GM23338 (cell line): ENCODE results near the gene CLSTN2. TPM values are rescaled to one million over a fixed set of nuclear protein-coding genes. Genes with fewer than 3 reads are reported as not detected.

Experiments used
- ATAC-seq: fragments of 200-7000 bp; cut with Tn5 transposase; 3 replicates; pipeline ENCODE4 v1.9.1; 2020
- DNase-seq: peaks from one replicate; pipeline ENCODE4 v3.0.0-alpha.2; 2015; ENCODE audit warnings: low spot score
- H2AFZ ChIP-seq: fragments of 200-600 bp; sonication (generic); 2 replicates; pipeline ENCODE4 v1.8.0; 2016; ENCODE audit warnings: antibody characterized with exemption, mild to moderate bottlenecking, moderate library complexity
- H3F3A ChIP-seq: fragments of 200-600 bp; sonication (generic); replicated peaks from 2 replicates; pipeline ENCODE4 v1.8.0; 2017; ENCODE audit warnings: antibody characterized with exemption, mixed run types, low read depth
- H3K27ac ChIP-seq: fragments of 200-600 bp; sonication (generic); 2 replicates; pipeline ENCODE4 v1.6.1; 2016; ENCODE audit warnings: low read depth
- H3K27me3 ChIP-seq: fragments of 200-600 bp; sonication (generic); 2 replicates; pipeline ENCODE4 v1.8.0; 2016; ENCODE audit warnings: mild to moderate bottlenecking, mixed run types, moderate library complexity; ENCODE audit not compliant: insufficient read depth
- H3K36me3 ChIP-seq: fragments of 200-600 bp; sonication (generic); 2 replicates; pipeline ENCODE4 v1.8.0; 2016; ENCODE audit warnings: mild to moderate bottlenecking; ENCODE audit not compliant: insufficient read depth
- H3K4me1 ChIP-seq: fragments of 200-600 bp; sonication (generic); 2 replicates; pipeline ENCODE4 v1.8.0; 2016; ENCODE audit warnings: mild to moderate bottlenecking, moderate library complexity; ENCODE audit not compliant: insufficient read depth
- H3K4me2 ChIP-seq: fragments of 200-600 bp; sonication (generic); 2 replicates; pipeline ENCODE4 v1.7.1; 2017; ENCODE audit warnings: mixed run types
- H3K4me3 ChIP-seq: fragments of 200-600 bp; sonication (generic); 2 replicates; pipeline ENCODE4 v1.6.1; 2016; ENCODE audit warnings: mixed run types
- H3K79me2 ChIP-seq: fragments of 200-600 bp; sonication (generic); replicated peaks from 2 replicates; pipeline ENCODE4 v1.8.0; 2017; ENCODE audit warnings: mild to moderate bottlenecking; ENCODE audit not compliant: insufficient read depth
- H3K9me2 ChIP-seq: fragments of 200-600 bp; sonication (generic); 2 replicates; pipeline ENCODE4 v1.8.0; 2017; ENCODE audit not compliant: insufficient read depth
- H4K20me1 ChIP-seq: fragments of 200-600 bp; sonication (generic); replicated peaks from 2 replicates; pipeline ENCODE4 v1.8.0; 2017; ENCODE audit warnings: mild to moderate bottlenecking; ENCODE audit not compliant: insufficient read depth
- H3K27ac Mint-ChIP-seq: 2 replicates; pipeline ENCODE4 v1.8.0; 2020; ENCODE audit warnings: inconsistent platforms, mild to moderate bottlenecking, moderate library complexity, mixed read lengths
- H3K27me3 Mint-ChIP-seq: 3 replicates; pipeline ENCODE4 v1.8.0; 2022; ENCODE audit warnings: low read depth, mild to moderate bottlenecking, moderate library complexity, mixed read lengths, inconsistent platforms; ENCODE audit not compliant: insufficient read depth, poor library complexity
- H3K36me3 Mint-ChIP-seq: 3 replicates; pipeline ENCODE4 v1.8.0; 2021; ENCODE audit warnings: low read depth, mild to moderate bottlenecking, inconsistent platforms, moderate library complexity, mixed read lengths
- H3K4me1 Mint-ChIP-seq: 3 replicates; pipeline ENCODE4 v1.8.0; 2020; ENCODE audit warnings: mild to moderate bottlenecking, inconsistent platforms, mixed read lengths
- H3K4me3 Mint-ChIP-seq: 3 replicates; pipeline ENCODE4 v1.8.0; 2021; ENCODE audit warnings: moderate library complexity, mild to moderate bottlenecking, inconsistent platforms, mixed read lengths
- H3K9me3 Mint-ChIP-seq: 3 replicates; pipeline ENCODE4 v1.8.0; 2020; ENCODE audit warnings: moderate library complexity, mild to moderate bottlenecking, inconsistent platforms, mixed read lengths
- CREB1 ChIP-seq: fragments of 250-450 bp; sonication (Bioruptor Pico); IDR thresholded peaks from 2 replicates; pipeline ENCODE4 v1.5.0; 2020; ENCODE audit warnings: low read depth, mild to moderate bottlenecking, moderate library complexity
- EZH2 ChIP-seq: fragments of 200-600 bp; sonication (generic); IDR thresholded peaks from one replicate; pipeline ENCODE4 v1.8.0; 2017; ENCODE audit warnings: antibody characterized with exemption, mild to moderate bottlenecking, low read depth; ENCODE audit not compliant: unreplicated experiment
- EZH2phosphoT487 ChIP-seq: fragments of 200-600 bp; sonication (generic); IDR thresholded peaks from one replicate; pipeline ENCODE4 v1.8.1; 2018; ENCODE audit warnings: antibody characterized with exemption; ENCODE audit not compliant: unreplicated experiment
- JUNB ChIP-seq: IDR thresholded peaks from one replicate; pipeline ENCODE4 v1.6.1; 2016; ENCODE audit warnings: antibody characterized with exemption; ENCODE audit not compliant: unreplicated experiment
- NANOG ChIP-seq: IDR thresholded peaks from 2 replicates; pipeline ENCODE4 v1.6.1; 2016; ENCODE audit warnings: antibody characterized with exemption, borderline replicate concordance
- POLR2AphosphoS5 ChIP-seq: IDR thresholded peaks from 2 replicates; pipeline ENCODE4 v1.6.1; 2016; ENCODE audit warnings: antibody characterized with exemption, low read depth
- STAT1 ChIP-seq: IDR thresholded peaks from one replicate; pipeline ENCODE4 v1.6.1; 2016; ENCODE audit warnings: antibody characterized with exemption; ENCODE audit not compliant: unreplicated experiment
- ZNF114 ChIP-seq: fragments of 250-450 bp; sonication (Bioruptor Pico); IDR thresholded peaks from 2 replicates; pipeline ENCODE4 v1.5.0; 2020; ENCODE audit warnings: mild to moderate bottlenecking, moderate library complexity
- ZNF331 ChIP-seq: fragments of 250-450 bp; sonication (Bioruptor Pico); IDR thresholded peaks from 2 replicates; pipeline ENCODE4 v1.5.0; 2020; ENCODE audit warnings: low read depth, mild to moderate bottlenecking, moderate library complexity
- polyA plus RNA-seq: library from polyadenylated mRNA; unstranded; fragments of >200 nt; fragmentation: Nextera tagmentation; extraction: Ambion mirVana; gene quantifications from 2 replicates; pipeline ENCODE4 v1.2.1, GENCODE V29; 2016
- total RNA-seq: library from RNA; depleted of rRNA; stranded (reverse); fragments of >200 nt; shearing (Covaris generic); gene quantifications from 2 replicates; pipeline ENCODE4 v1.2.3, GENCODE V29; 2014
- TF ChIP-seq, protein P1 (sequence below): IDR thresholded peaks from one replicate; pipeline ENCODE4 v1.6.1; 2018; ENCODE audit warnings: antibody characterized with exemption; ENCODE audit not compliant: unreplicated experiment
- TF ChIP-seq, protein P2 (sequence below): IDR thresholded peaks from 2 replicates; pipeline ENCODE4 v1.6.1; 2016; ENCODE audit warnings: antibody characterized with exemption
- TF ChIP-seq, protein P3 (sequence below): fragments of 250-450 bp; sonication (Bioruptor Pico); IDR thresholded peaks from 2 replicates; pipeline ENCODE4 v1.5.0; 2020; ENCODE audit warnings: mild to moderate bottlenecking, moderate library complexity
- TF ChIP-seq, protein P4 (sequence below), 2 experiments: fragments of 200-600 bp in 1 of 2; sonication (generic) in 1 of 2; conservative IDR thresholded peaks; 2 replicates each; pipeline versions ENCODE4 v1.5.1 to v1.6.1; 2016 to 2017; ENCODE audit warnings: antibody characterized with exemption in 2 of 2, low read depth in 2 of 2, mild to moderate bottlenecking in 2 of 2, moderate library complexity in 1 of 2

The CLSTN2 gene
- total and polyA plus RNA-seq, 2 experiments from 2014 or later: 0.11 to 0.83 TPM

DNA sequence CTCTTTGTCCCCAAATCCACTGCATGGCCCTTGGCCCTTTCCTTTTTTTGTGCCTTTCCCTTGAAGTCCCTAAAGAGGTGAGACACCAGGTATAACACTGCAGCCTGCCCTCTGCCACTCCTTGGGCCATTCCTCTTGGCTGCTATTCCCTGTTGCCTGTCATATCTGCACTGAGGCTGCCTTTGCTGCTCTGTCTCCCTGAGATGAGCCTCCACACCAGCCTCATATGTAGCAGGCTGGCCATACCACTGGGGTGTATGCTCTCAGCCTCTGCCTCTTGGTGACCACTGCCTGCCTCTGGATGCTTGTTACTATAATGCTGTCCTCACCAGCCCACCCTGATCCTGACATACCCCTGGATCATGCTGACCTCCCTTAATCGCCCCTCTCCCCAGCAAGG is 252.0 kb downstream of the CLSTN2 start:
- Mint-ChIP-seq H3K9me3 (no peaks in the 10 kb centered on the region), H3K36me3 (no peaks in the 10 kb centered on the region), H3K27ac (no peak overlapping the region), H3K4me3 (no peak overlapping the region), H3K27me3 (no peaks in the 10 kb centered on the region), H3K4me1 (no peaks in the 10 kb centered on the region)
- Histone ChIP-seq H2AFZ (no peak overlapping the region), H3K9me2 (0 out of 2 replicates have a peak, but pooled peaks cover 9% of the 10 kb centered on the region), H3K4me2 (no peak overlapping the region), H3K4me3 (no peak overlapping the region), H3K27me3 (no peaks in the 10 kb centered on the region), H3K27ac (no peak overlapping the region), H3K4me1 (no peaks in the 10 kb centered on the region), H3K36me3 (no peaks in the 10 kb centered on the region), H3K79me2 (no peaks in the 10 kb centered on the region), H4K20me1 (no peaks in the 10 kb centered on the region), H3F3A (no peaks in the 10 kb centered on the region)
- ATAC-seq: no peak
- DNase-seq: no peak
- TF ChIP-seq, protein P1, sequence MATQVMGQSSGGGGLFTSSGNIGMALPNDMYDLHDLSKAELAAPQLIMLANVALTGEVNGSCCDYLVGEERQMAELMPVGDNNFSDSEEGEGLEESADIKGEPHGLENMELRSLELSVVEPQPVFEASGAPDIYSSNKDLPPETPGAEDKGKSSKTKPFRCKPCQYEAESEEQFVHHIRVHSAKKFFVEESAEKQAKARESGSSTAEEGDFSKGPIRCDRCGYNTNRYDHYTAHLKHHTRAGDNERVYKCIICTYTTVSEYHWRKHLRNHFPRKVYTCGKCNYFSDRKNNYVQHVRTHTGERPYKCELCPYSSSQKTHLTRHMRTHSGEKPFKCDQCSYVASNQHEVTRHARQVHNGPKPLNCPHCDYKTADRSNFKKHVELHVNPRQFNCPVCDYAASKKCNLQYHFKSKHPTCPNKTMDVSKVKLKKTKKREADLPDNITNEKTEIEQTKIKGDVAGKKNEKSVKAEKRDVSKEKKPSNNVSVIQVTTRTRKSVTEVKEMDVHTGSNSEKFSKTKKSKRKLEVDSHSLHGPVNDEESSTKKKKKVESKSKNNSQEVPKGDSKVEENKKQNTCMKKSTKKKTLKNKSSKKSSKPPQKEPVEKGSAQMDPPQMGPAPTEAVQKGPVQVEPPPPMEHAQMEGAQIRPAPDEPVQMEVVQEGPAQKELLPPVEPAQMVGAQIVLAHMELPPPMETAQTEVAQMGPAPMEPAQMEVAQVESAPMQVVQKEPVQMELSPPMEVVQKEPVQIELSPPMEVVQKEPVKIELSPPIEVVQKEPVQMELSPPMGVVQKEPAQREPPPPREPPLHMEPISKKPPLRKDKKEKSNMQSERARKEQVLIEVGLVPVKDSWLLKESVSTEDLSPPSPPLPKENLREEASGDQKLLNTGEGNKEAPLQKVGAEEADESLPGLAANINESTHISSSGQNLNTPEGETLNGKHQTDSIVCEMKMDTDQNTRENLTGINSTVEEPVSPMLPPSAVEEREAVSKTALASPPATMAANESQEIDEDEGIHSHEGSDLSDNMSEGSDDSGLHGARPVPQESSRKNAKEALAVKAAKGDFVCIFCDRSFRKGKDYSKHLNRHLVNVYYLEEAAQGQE: no peak
- TF ChIP-seq ZNF331 (CRISPR knock-in tag) (no peak), EZH2phosphoT487 (no peak), POLR2AphosphoS5 (no peak), EZH2 (no peak), JUNB (no peak), ZNF114 (CRISPR knock-in tag) (no peak), NANOG (no peak), CREB1 (CRISPR knock-in tag) (no peak), STAT1 (no peak)
- TF ChIP-seq, protein P2, sequence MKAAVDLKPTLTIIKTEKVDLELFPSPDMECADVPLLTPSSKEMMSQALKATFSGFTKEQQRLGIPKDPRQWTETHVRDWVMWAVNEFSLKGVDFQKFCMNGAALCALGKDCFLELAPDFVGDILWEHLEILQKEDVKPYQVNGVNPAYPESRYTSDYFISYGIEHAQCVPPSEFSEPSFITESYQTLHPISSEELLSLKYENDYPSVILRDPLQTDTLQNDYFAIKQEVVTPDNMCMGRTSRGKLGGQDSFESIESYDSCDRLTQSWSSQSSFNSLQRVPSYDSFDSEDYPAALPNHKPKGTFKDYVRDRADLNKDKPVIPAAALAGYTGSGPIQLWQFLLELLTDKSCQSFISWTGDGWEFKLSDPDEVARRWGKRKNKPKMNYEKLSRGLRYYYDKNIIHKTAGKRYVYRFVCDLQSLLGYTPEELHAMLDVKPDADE: no peak
- TF ChIP-seq, protein P3, sequence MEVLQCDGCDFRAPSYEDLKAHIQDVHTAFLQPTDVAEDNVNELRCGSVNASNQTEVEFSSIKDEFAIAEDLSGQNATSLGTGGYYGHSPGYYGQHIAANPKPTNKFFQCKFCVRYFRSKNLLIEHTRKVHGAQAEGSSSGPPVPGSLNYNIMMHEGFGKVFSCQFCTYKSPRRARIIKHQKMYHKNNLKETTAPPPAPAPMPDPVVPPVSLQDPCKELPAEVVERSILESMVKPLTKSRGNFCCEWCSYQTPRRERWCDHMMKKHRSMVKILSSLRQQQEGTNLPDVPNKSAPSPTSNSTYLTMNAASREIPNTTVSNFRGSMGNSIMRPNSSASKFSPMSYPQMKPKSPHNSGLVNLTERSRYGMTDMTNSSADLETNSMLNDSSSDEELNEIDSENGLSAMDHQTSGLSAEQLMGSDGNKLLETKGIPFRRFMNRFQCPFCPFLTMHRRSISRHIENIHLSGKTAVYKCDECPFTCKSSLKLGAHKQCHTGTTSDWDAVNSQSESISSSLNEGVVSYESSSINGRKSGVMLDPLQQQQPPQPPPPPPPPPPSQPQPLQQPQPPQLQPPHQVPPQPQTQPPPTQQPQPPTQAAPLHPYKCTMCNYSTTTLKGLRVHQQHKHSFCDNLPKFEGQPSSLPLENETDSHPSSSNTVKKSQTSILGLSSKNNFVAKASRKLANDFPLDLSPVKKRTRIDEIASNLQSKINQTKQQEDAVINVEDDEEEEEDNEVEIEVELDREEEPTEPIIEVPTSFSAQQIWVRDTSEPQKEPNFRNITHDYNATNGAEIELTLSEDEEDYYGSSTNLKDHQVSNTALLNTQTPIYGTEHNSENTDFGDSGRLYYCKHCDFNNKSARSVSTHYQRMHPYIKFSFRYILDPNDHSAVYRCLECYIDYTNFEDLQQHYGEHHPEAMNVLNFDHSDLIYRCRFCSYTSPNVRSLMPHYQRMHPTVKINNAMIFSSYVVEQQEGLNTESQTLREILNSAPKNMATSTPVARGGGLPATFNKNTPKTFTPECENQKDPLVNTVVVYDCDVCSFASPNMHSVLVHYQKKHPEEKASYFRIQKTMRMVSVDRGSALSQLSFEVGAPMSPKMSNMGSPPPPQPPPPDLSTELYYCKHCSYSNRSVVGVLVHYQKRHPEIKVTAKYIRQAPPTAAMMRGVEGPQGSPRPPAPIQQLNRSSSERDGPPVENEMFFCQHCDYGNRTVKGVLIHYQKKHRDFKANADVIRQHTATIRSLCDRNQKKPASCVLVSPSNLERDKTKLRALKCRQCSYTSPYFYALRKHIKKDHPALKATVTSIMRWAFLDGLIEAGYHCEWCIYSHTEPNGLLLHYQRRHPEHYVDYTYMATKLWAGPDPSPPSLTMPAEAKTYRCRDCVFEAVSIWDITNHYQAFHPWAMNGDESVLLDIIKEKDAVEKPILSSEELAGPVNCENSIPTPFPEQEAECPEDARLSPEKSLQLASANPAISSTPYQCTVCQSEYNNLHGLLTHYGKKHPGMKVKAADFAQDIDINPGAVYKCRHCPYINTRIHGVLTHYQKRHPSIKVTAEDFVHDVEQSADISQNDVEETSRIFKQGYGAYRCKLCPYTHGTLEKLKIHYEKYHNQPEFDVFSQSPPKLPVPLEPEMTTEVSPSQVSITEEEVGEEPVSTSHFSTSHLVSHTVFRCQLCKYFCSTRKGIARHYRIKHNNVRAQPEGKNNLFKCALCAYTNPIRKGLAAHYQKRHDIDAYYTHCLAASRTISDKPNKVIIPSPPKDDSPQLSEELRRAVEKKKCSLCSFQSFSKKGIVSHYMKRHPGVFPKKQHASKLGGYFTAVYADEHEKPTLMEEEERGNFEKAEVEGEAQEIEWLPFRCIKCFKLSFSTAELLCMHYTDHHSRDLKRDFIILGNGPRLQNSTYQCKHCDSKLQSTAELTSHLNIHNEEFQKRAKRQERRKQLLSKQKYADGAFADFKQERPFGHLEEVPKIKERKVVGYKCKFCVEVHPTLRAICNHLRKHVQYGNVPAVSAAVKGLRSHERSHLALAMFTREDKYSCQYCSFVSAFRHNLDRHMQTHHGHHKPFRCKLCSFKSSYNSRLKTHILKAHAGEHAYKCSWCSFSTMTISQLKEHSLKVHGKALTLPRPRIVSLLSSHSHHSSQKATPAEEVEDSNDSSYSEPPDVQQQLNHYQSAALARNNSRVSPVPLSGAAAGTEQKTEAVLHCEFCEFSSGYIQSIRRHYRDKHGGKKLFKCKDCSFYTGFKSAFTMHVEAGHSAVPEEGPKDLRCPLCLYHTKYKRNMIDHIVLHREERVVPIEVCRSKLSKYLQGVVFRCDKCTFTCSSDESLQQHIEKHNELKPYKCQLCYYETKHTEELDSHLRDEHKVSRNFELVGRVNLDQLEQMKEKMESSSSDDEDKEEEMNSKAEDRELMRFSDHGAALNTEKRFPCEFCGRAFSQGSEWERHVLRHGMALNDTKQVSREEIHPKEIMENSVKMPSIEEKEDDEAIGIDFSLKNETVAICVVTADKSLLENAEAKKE (CRISPR knock-in tag): no peak
- TF ChIP-seq, protein P4, sequence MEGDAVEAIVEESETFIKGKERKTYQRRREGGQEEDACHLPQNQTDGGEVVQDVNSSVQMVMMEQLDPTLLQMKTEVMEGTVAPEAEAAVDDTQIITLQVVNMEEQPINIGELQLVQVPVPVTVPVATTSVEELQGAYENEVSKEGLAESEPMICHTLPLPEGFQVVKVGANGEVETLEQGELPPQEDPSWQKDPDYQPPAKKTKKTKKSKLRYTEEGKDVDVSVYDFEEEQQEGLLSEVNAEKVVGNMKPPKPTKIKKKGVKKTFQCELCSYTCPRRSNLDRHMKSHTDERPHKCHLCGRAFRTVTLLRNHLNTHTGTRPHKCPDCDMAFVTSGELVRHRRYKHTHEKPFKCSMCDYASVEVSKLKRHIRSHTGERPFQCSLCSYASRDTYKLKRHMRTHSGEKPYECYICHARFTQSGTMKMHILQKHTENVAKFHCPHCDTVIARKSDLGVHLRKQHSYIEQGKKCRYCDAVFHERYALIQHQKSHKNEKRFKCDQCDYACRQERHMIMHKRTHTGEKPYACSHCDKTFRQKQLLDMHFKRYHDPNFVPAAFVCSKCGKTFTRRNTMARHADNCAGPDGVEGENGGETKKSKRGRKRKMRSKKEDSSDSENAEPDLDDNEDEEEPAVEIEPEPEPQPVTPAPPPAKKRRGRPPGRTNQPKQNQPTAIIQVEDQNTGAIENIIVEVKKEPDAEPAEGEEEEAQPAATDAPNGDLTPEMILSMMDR (conservative IDR thresholded peaks at IDR 0.05; ENCODE audit: low read depth in 2 of 2): no peak
